Endothelial cell of hepatic sinusoid (primary cell): ENCODE measurements around the gene CALD1.

ENCODE experiments used
- in situ Hi-C: cut with HindIII; loops from 2 replicates; pipeline ENCODE4 v1.10.0; 2017; ENCODE audit warnings: low sequenced_read_pairs

CALD1 gene

DNA sequence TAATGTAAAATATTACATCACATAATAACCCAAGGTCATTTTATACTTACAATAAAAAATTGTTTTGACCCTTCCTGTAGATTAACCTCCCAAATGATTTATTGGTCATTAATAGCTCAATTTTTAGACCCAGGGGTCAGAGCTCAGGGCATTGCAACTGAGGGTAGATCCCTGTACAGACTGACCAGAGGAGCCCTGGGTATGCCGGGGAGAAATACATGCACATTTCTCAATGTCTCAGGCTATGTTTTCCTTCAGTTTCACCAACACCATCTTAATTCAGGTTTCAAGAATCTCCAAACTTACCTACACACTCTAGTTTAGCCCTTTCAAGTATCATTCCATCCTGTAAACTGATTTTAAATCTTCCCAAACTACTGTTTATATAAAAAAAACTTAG, 46.2 kb downstream of the CALD1 start:
- in situ Hi-C loops, result no loop called here

DNA sequence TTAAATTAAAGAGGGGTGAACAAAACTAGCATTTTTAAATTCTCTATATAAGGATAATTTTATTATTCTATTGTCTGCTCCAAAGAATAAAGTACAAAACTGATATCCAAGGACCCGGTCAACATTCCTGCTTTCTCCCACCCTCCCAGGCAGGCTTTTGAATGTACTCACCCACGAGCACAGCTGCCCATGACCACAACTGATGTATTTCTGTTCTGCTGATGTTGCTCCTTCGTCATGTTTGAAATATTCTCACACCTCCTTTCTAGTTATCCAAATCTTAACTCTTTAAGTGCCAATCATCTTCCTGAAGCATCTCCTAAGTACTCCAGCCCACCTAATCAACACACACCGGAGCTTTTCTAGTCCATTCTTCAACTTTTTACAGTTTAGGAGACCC, 46.7 kb downstream of the CALD1 start:
- in situ Hi-C loops, result no loop called here

DNA sequence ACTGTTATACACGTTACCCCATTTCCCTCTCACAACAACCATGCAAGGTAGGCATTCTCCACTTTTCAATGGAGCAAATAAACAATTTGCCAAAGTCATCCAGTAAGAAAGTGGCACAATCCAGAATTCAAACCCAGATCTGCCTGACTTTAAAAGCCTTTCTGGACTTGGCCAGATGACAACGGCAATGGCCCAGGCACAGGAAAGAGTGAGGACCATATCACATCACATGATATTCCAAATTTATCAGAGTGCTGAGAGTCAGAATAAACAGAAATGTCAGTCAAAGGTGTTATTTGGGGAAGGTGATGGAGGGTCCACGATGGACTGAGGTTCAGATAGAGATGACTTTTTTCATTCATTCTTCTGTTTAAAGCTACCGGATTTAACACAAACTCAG, 48.0 kb downstream of the CALD1 start:
- in situ Hi-C loops, result no loop called here

DNA sequence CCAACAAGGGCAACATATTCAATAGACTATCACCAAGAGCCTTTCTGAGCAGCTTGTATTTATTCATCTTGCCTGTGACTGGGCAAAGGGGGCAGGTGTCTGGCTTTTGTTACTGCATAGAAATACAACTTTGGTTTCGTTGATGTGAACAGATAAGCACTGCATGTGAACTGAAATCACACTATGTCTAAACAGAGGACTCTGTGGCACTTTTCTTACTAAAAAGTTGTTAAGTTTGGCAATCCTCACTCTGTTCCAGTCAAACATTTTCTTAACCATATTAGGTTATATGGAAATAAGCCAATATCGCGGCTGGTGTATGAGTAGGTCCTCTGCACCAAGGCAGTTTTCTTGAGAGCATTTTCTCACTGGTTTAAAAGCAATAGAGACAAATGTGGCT, 48.5 kb downstream of the CALD1 start:
- in situ Hi-C loops, result no loop called here

DNA sequence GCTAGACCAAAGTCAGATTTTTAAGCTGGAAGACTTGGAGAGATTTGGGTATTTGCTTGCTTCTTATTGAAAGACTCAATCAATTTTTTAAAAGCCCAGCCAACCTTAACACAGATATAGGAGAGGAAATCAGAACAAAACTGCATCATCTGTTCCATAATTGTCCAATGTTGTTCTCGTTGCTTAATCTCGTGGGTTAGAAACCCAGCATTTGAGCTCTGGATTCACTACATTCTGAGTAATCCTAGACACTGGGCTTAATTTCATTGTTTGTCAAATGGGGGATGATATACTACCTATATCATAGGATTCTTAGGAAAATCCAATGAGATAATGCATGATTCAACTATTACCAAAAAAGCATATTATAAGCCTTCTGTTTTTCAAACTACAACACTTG, 48.9 kb downstream of the CALD1 start:
- in situ Hi-C loops, result no loop called here

DNA sequence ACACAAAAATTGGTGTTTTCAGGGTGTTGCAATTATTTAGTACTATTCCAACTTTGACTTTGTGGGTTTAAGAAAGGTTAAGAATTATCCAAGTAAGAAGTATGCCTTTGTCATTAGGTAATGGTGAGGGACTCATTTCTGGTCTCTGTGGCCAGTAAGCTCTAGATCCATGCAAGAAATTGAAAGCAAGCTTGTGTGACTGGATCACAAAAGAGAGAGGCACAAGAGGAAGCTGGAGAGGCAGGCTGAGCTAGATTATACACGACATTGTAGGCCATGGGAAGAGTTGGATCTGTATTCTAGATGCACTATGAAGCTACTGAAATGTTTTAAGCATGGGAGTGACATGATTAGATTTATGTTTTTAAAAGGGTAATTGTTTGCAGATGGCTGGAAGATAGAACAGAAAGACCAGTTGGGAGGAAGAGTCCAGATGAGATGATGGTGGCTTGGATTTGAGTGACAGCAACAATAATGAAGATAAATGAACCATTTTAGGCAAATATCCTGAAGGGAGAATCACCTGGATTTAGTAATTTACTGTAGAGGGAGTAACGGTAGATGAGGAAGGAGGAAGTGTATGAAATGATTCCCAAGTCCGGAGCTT, 50.0 kb downstream of the CALD1 start:
- in situ Hi-C loops, result no loop called here

DNA sequence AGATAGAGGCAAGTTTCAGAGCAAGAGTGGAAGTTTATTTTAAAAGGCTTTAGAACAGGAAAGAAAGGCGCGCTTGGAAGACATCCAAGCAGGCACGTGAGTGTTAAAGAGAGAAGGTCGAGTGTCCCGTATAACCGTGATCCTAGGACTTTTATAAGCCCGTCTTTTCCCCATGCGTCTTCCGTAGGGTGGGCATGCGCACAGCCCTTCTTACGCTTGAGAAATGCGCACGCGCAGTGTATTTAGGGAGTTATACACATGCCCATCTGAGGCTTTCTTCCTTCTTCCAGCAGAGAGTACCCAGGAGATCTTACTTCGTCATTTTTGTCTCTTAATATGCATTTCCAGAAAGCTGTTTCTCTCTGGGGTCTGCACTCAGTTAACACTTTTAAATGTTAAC, 52.4 kb downstream of the CALD1 start:
- in situ Hi-C loops, result no loop called here

DNA sequence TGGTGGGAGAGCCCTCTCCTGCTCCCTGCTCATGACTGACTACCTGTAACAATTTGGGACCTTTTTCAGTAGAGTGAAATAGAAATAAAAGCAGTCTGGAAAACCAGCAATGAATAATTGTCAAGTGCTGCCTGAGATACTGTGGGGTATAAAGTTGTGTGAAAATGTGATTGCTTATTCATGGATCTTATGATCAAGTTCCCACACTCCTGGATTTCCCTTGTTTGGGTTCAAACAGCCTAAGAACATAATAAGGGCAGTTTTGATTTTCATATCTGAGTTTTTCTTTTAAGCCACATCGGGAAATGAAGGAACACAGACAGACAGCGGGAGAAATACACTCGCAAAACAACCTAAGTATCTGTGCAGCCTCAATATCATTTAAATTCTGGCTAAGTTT, 52.9 kb downstream of the CALD1 start:
- in situ Hi-C loops, result no loop called here

DNA sequence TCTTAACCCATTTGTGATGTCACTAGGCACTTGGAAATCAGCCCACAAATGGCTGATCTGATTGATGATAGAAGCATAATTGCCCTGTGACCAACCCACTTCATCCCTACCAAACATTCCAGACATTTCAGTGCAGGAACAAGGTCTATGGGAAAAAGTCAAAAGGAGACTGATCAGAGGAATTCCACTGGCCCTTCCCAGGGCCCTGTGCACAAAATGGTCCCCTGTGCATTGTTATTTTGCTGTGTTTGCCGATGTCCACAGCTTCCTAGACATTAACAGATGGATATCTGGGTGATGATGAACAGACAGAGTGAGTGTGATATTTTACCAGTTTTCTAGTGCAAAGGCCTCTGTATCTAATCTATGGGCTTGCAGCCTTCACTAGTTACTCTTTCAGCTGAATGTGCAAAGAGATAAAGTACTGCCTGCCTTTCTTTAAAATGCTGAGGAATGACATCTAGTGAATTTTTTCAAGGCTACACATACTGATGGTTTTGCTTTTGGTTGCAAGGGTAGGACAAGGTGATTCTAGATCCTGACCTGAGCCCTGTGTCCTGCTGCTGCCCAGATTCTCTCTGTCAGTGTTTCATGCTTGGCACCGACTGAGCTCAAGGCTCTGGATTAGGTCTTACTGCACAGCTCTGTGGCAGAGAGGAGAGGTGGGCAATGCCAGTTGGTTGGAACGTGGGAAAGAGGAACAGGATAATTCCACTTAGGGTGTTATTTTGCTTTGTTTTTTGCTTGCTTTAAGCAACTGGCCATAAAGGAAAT, 55.4 kb downstream of the CALD1 start:
- in situ Hi-C loops, result loop anchor here (5.0 kb wide), 1 partner anchor 42 kb away; no protein-coding TSS in a partner anchor

DNA sequence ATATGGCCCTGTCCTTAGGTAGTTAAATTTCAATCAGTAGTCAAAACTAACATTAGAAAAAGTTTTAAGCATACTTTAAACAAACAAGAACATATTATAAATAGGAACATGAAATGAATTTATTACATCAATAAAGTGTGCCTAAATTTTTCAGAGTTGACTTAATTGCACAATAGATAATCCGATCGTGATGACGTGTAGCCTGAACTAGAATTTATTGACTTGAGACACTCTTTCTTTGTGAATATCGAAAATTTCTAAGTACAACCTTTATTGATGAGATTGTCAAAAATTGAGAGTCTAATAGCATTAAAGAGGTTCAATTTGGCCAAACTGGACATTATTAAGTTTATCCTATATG, 56.0 kb downstream of the CALD1 start:
- in situ Hi-C loops, result loop anchor here (5.0 kb wide), 1 partner anchor 42 kb away; no protein-coding TSS in a partner anchor

DNA sequence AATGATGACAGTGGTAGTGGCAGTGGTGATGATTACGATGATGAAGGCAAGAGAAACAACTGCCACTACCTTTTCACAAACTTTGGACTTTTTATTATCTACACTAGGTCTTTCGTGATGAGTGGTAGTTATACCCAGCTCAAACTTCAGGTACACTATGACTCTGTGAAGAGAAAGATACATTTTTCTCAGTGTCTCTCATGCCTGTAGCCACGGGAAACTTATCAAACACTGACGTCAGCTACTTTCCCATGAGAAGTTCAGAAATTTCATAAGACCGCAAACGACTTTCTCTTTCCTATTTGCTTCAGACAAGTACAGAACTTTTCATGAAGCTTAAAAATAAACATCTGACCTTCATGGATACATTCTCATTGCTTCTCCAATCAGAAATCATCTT, 57.0 kb downstream of the CALD1 start:
- in situ Hi-C loops, result loop anchor here (5.0 kb wide), 1 partner anchor 41 kb away; no protein-coding TSS in a partner anchor

DNA sequence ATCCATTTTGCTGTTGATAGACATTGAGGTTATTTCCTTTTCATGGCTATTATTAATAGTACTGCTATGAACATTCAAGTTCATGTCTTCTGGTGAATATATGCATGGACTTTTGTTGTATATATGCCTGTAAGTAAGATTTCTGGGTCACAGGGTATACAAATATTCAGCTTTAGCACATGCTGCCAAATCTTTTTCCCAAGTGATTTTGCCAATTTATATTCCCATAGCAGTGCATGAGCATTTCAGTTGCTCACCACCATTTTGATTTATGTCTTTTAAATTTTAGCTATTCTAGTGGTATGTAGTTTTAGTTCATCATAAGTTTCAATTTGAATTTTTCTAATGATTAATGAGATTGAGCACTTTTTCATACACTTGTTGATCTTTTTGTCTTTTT, 59.9 kb downstream of the CALD1 start:
- in situ Hi-C loops, result loop anchor here (5.0 kb wide), 1 partner anchor 38 kb away; no protein-coding TSS in a partner anchor

DNA sequence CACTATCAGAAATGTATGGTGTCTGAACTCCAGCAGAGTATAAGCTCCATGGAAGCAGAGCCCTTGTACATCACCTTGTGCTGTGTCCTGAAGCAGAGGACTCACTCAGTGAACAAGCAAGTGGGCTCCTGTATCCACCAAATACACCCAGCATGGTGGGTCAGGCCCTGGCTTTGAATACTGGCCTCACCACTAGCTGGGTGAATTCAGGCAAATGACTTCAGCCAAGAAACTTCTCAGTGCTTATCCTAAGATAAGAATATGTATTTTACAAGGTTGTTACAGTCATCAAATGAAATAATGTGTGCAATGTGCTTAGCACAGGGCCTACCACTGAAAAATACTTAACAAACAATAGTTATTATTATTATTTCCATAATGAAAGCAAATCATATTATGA, 62.6 kb downstream of the CALD1 start:
- in situ Hi-C loops, result no loop called here

DNA sequence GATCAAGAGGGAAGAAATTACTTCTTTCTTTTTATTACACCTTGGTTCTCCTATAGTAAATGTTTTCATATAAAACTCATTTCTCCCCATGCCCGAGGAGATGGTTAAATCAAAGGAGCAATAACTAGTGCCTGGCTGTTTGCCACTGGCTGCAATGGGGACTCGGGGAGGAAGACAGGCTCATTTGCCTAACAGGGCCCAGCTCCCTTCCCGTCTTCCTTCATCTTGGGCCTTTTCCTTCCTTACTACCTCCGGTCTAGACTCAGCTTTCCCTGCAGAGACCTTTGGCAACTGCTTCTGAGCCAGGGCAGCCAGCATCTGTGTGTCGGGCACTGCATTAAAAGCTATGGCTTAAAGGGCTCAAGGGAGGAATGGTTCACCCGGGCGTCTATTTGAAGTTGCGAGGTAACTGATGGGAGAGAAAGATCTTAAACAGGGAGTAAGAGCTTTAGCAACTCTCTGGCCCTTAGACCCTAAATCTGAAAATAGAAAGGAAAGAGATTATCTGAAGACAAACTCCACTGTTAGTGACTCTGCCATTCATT, 63.5 kb downstream of the CALD1 start:
- in situ Hi-C loops, result no loop called here

DNA sequence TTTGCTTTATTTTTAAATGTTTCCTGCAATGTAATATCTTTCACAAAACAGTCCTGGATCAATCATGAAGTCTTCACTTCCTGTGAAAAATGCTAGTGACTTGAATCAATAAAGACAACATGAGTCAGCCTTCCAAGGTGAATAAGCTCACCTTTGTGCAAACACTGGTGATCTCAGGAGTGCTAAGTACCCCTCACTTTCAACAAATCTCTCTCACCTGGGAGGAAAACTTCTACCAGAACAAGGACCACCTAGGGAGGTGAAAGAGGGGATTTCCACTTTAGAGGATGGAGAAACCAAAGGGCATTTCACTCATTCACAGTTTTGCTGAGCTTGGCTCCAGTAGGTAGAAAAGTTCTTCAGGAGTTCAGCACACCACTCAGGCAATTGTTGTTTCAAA, 64.8 kb downstream of the CALD1 start:
- in situ Hi-C loops, result no loop called here

DNA sequence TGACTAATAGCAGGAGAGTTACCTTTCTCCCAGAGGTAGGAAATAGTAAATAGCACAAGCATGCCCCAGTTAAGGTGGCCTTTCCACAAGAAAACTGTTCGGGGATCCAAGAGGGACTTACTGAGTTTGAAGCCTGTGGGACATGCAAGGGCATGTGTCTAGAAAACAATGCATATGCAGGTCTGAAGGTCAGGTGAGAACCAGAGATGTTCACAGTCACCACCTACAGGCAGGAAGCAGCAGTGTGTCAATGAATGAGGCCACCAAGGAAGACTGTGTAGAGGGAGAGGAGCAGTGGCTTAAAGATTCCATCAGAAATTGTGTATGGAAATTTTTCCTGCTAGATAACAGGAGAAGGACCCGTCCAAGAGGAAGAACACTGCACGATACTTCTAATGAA, 66.0 kb downstream of the CALD1 start:
- in situ Hi-C loops, result no loop called here

DNA sequence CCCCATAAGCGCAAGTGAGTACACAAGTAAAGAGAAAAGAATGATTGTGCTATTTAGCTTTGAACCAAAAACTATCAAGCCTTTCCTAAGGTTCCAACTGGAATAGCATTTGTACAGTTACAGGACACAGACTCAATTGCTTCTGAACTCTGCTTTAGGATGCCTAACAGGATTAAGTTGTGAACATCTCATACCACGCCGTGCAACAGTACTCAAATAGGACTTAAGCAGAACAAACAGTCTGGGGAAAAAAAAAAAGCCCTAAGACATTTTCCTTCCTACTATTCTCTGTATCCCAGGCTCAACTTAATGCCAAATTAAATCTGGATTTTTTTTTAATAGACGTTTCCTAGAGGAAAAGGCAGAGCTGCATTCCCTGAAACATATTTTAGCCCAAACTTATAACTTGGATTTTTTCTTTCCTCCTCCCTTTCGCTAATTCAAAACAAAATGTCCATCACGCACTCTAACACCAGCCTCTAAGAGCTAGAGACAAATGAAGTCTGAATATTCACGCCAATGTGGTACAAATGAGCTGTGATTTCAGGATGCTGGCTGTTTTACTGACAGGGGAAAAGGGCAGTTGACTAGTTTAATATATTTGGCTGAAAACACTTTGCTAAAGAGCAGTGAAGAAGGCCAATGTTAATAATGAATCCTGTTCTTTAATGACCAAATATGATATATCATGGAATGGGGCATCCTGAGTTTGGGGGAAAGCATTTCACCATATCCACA, 68.6 kb downstream of the CALD1 start:
- in situ Hi-C loops, result no loop called here

DNA sequence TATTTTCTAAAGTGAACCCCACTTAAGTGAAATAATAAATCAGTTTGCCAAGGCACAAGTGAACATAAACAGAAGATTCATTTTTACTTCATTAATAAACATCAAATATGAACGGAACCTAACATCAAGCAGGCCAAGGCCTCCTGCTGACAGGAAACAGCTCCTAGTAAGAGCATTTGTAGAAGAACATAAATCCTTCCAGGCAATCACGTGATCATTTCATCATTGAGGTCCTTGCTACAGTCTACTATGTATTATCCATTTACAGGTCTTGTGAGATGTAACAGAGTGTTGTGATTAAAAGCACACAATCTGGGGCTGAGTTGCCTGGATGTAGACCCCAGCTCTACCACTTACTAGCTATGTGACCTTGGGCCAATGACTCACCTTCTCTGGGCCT, 70.6 kb downstream of the CALD1 start:
- in situ Hi-C loops, result no loop called here

DNA sequence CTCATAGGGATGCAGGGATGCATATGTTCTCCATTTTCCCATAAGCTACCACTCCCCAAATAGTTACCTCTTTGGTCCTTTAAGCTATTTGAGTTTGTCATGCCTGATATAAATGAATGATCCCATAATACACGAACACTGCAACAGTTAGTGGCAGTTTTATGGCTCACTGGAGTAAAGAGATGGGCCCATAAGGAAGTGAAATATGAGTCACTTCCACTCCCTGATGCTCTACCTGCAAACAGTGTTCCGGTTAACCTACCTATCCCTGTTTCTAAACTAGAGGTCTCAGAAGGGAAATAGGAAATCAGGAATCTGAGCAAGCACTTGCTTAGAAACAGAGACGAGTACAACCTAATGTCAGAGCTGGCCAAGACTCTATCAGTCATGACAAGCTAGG, 71.7 kb downstream of the CALD1 start:
- in situ Hi-C loops, result no loop called here

DNA sequence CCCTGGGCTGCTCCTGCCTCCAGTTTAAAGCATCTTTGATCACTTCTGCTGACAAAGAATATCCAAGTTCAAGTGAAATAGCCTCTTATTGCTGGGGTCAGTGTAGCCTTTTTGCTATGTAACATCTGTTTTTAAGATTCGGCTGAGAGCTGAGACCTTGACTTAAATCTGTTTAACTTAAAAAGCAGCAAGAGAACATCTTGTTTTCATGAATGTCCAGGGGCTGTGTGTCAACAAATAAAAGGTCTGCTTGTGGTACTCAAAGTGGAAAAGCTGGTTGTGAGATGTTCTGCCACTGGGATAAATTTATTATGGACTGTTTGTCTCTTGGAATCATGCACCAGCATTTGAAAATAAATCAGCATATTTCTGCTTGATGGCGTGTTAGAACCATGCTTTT, 73.2 kb downstream of the CALD1 start:
- in situ Hi-C loops, result no loop called here

DNA sequence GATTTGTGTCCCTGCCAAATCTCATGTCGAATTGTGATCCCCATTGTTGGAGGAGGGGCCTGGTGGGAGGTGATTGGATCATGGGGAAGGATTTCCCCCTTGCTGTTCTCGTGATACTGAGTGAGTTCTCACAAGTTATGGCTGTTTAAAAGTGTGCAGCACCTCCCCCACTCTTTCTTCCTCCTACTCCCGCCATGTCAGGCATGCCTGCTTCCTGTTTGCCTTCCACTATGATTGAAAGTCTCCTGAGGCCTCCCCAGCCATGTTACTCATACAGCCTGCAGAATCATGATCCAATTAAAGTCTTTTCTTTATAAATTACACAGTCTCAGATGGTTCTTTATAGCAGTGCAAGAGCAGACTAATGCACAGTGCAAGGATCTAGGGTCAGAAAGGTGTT, 75.4 kb downstream of the CALD1 start:
- in situ Hi-C loops, result no loop called here

DNA sequence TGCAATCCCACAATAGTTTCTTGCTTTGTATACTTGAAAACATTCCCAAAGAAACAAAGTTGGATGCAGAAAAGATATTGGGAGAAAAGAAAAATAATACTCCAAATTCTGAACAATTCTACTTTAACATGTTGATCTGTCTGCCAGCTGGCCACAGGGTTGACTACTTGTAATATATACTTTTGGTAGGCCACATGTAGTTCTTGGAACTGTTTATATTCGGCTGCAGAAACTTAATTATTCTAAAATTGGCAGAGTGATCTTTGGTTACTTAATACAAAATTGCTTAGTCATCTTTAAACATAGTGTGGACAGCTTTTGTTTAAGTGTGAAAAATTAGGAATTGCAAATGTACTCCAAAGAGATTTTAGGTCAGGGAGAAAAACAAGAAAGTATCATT, 76.0 kb downstream of the CALD1 start:
- in situ Hi-C loops, result no loop called here
